HEK293 (cell line): ENCODE measurements around the gene CPT1C.

Experiments used
- ELK4 ChIP-seq: IDR thresholded peaks from 2 replicates; pipeline ENCODE4 v1.6.1; 2011; ENCODE audit warnings: mild to moderate bottlenecking, low read depth, low read length, borderline replicate concordance
- FEZF1 ChIP-seq: fragments of 450-650 bp; formaldehyde crosslinking; IDR thresholded peaks from 2 replicates; pipeline ENCODE4 v1.5.1; 2016; ENCODE audit warnings: missing biosample characterization, missing genetic modification characterization
- KLF10 ChIP-seq: fragments of 450-650 bp; IDR thresholded peaks from 2 replicates; pipeline ENCODE4 v1.5.1; 2018; ENCODE audit warnings: missing biosample characterization, mild to moderate bottlenecking, missing genetic modification characterization
- KLF8 ChIP-seq: fragments of 450-650 bp; formaldehyde crosslinking; IDR thresholded peaks from 2 replicates; pipeline ENCODE4 v1.5.1; 2016; ENCODE audit warnings: missing biosample characterization, missing genetic modification characterization
- KLF9 ChIP-seq: fragments of 450-650 bp; formaldehyde crosslinking; IDR thresholded peaks from 2 replicates; pipeline ENCODE4 v1.5.1; 2016; ENCODE audit warnings: missing biosample characterization, missing genetic modification characterization, low read depth
- MEIS1 ChIP-seq: sonication (generic); formaldehyde crosslinking; IDR thresholded peaks from 2 replicates; pipeline ENCODE4 v1.8.1; 2022; ENCODE audit warnings: missing genetic modification reagents, mild to moderate bottlenecking, borderline replicate concordance
- MZF1 ChIP-seq: fragments of 450-650 bp; formaldehyde crosslinking; IDR thresholded peaks from 2 replicates; pipeline ENCODE4 v1.5.1; 2017; ENCODE audit warnings: missing biosample characterization, missing genetic modification characterization, borderline replicate concordance
- PRDM1 ChIP-seq: fragments of 450-650 bp; formaldehyde crosslinking; IDR thresholded peaks from 2 replicates; pipeline ENCODE4; 2016; ENCODE audit warnings: missing biosample characterization, missing genetic modification characterization
- RBAK ChIP-seq: fragments of 450-650 bp; formaldehyde crosslinking; IDR thresholded peaks from 2 replicates; pipeline ENCODE4 v1.5.1; 2016; ENCODE audit warnings: missing biosample characterization, missing genetic modification characterization
- SP7 ChIP-seq: fragments of 450-650 bp; formaldehyde crosslinking; IDR thresholded peaks from 2 replicates; pipeline ENCODE4 v1.5.1; 2016; ENCODE audit warnings: missing biosample characterization, missing genetic modification characterization
- TCF7L2 ChIP-seq: IDR thresholded peaks from 2 replicates; pipeline ENCODE4 v1.6.1; 2011; ENCODE audit warnings: low read depth, mild to moderate bottlenecking, inconsistent platforms, low read length, moderate library complexity, borderline replicate concordance
- YY1 ChIP-seq: fragments of 450-650 bp; formaldehyde crosslinking; IDR thresholded peaks from 2 replicates; pipeline ENCODE4 v1.5.1; 2018; ENCODE audit warnings: missing biosample characterization, missing genetic modification characterization
- ZBTB10 ChIP-seq: fragments of 450-650 bp; formaldehyde crosslinking; IDR thresholded peaks from 2 replicates; pipeline ENCODE4 v1.5.1; 2016; ENCODE audit warnings: missing biosample characterization, missing genetic modification characterization
- ZFP41 ChIP-seq: fragments of 450-650 bp; formaldehyde crosslinking; IDR thresholded peaks from 2 replicates; pipeline ENCODE4 v1.5.1; 2016; ENCODE audit warnings: missing biosample characterization, missing genetic modification characterization, borderline replicate concordance
- ZNF121 ChIP-seq: fragments of 450-650 bp; formaldehyde crosslinking; IDR thresholded peaks from 2 replicates; pipeline ENCODE4 v1.5.1; 2016; ENCODE audit warnings: missing biosample characterization, missing genetic modification characterization
- ZNF132 ChIP-seq: fragments of 450-650 bp; formaldehyde crosslinking; IDR thresholded peaks from 2 replicates; pipeline ENCODE4 v1.5.1; 2017; ENCODE audit warnings: missing biosample characterization, missing genetic modification characterization, borderline replicate concordance
- ZNF174 ChIP-seq: fragments of 450-650 bp; formaldehyde crosslinking; IDR thresholded peaks from 2 replicates; pipeline ENCODE4 v1.5.0; 2017; ENCODE audit warnings: missing biosample characterization, mild to moderate bottlenecking, missing genetic modification characterization
- ZNF184 ChIP-seq: fragments of 450-650 bp; IDR thresholded peaks from 2 replicates; pipeline ENCODE4 v1.5.1; 2018; ENCODE audit warnings: missing biosample characterization, mild to moderate bottlenecking, missing genetic modification characterization
- ZNF223 ChIP-seq: fragments of 450-650 bp; formaldehyde crosslinking; IDR thresholded peaks from 2 replicates; pipeline ENCODE4 v1.5.1; 2016; ENCODE audit warnings: missing biosample characterization, missing genetic modification characterization
- ZNF311 ChIP-seq: fragments of 450-650 bp; formaldehyde crosslinking; IDR thresholded peaks from 2 replicates; pipeline ENCODE4 v1.5.1; 2017; ENCODE audit warnings: missing biosample characterization, missing genetic modification characterization, borderline replicate concordance
- ZNF324 ChIP-seq: fragments of 450-650 bp; formaldehyde crosslinking; IDR thresholded peaks from 2 replicates; pipeline ENCODE4 v1.5.1; 2016; ENCODE audit warnings: missing biosample characterization, missing genetic modification characterization
- ZNF366 ChIP-seq: fragments of 450-650 bp; formaldehyde crosslinking; conservative IDR thresholded peaks from 2 replicates; pipeline ENCODE4 v1.5.1; 2016; ENCODE audit warnings: missing biosample characterization, missing genetic modification characterization
- ZNF473 ChIP-seq: fragments of 450-650 bp; formaldehyde crosslinking; IDR thresholded peaks from 2 replicates; pipeline ENCODE4 v1.5.1; 2017; ENCODE audit warnings: missing biosample characterization, missing genetic modification characterization
- ZNF514 ChIP-seq: fragments of 450-650 bp; formaldehyde crosslinking; IDR thresholded peaks from 2 replicates; pipeline ENCODE4 v1.5.1; 2016; ENCODE audit warnings: missing biosample characterization, missing genetic modification characterization
- ZNF561 ChIP-seq: fragments of 450-650 bp; IDR thresholded peaks from 2 replicates; pipeline ENCODE4 v1.5.1; 2018; ENCODE audit warnings: missing biosample characterization, missing genetic modification characterization, borderline replicate concordance
- ZNF624 ChIP-seq: fragments of 450-650 bp; formaldehyde crosslinking; IDR thresholded peaks from 2 replicates; pipeline ENCODE4 v1.5.1; 2017; ENCODE audit warnings: missing biosample characterization, missing genetic modification characterization
- ZNF629 ChIP-seq: fragments of 450-650 bp; formaldehyde crosslinking; IDR thresholded peaks from 2 replicates; pipeline ENCODE4 v1.5.1; 2017; ENCODE audit warnings: missing biosample characterization, missing genetic modification characterization
- ZNF670 ChIP-seq: fragments of 450-650 bp; formaldehyde crosslinking; IDR thresholded peaks from 2 replicates; pipeline ENCODE4 v1.5.1; 2016; ENCODE audit warnings: missing biosample characterization, missing genetic modification characterization, low read depth
- ZNF776 ChIP-seq: fragments of 450-650 bp; formaldehyde crosslinking; IDR thresholded peaks from 2 replicates; pipeline ENCODE4 v1.5.0; 2017; ENCODE audit warnings: missing biosample characterization, missing genetic modification characterization, borderline replicate concordance
- ZNF777 ChIP-seq: fragments of 450-650 bp; formaldehyde crosslinking; IDR thresholded peaks from 2 replicates; pipeline ENCODE4 v1.5.1; 2017; ENCODE audit warnings: missing biosample characterization, missing genetic modification characterization, borderline replicate concordance
- ZNF785 ChIP-seq: fragments of 450-650 bp; formaldehyde crosslinking; IDR thresholded peaks from 2 replicates; pipeline ENCODE4 v1.5.1; 2016; ENCODE audit warnings: missing biosample characterization, missing genetic modification characterization
- ZNF837 ChIP-seq: fragments of 450-650 bp; formaldehyde crosslinking; IDR thresholded peaks from 2 replicates; pipeline ENCODE4 v1.5.1; 2016; ENCODE audit warnings: missing biosample characterization, missing genetic modification characterization
- ZSCAN16 ChIP-seq: fragments of 450-650 bp; formaldehyde crosslinking; IDR thresholded peaks from 2 replicates; pipeline ENCODE4 v1.5.1; 2016; ENCODE audit warnings: missing biosample characterization, missing genetic modification characterization
- TF ChIP-seq, protein P1 (sequence below): fragments of 450-650 bp; formaldehyde crosslinking; IDR thresholded peaks from 2 replicates; pipeline ENCODE4 v1.5.1; 2017; ENCODE audit warnings: missing biosample characterization, mild to moderate bottlenecking, missing genetic modification characterization, moderate library complexity
- TF ChIP-seq, protein P2 (sequence below): fragments of 450-650 bp; formaldehyde crosslinking; IDR thresholded peaks from 2 replicates; pipeline ENCODE4 v1.5.1; 2017; ENCODE audit warnings: missing biosample characterization, missing genetic modification characterization

Gene CPT1C

GRCh38 chr19:49677231-49677900, 13.6 kb upstream of the CPT1C start, which contains the start of gene PRMT1 (continued):
- TF ChIP-seq ZNF837 (tag by site-specific recombination): no peak
- TF ChIP-seq ZNF514: no peak
- 0 out of 2 replicates have a peak, but pooled peaks have one; percentile 31 for TF ChIP-seq ZNF561 (tag by site-specific recombination)
- no peak for TF ChIP-seq MEIS1
- TF ChIP-seq YY1 (tag by site-specific recombination): peak; percentile 93; the same call in 1 of the 2 replicates
- peak; percentile 99 for TF ChIP-seq KLF10 (tag by site-specific recombination)
- peak; percentile 79 for TF ChIP-seq ZNF324 (tag by site-specific recombination)
- no peak for TF ChIP-seq ZFP41 (tag by site-specific recombination)
- TF ChIP-seq, protein P1, sequence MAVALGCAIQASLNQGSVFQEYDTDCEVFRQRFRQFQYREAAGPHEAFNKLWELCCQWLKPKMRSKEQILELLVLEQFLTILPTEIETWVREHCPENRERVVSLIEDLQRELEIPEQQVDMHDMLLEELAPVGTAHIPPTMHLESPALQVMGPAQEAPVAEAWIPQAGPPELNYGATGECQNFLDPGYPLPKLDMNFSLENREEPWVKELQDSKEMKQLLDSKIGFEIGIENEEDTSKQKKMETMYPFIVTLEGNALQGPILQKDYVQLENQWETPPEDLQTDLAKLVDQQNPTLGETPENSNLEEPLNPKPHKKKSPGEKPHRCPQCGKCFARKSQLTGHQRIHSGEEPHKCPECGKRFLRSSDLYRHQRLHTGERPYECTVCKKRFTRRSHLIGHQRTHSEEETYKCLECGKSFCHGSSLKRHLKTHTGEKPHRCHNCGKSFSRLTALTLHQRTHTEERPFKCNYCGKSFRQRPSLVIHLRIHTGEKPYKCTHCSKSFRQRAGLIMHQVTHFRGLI (tag by site-specific recombination): no peak; the same call in 1 of the 2 replicates
- TF ChIP-seq ZSCAN16 (tag by site-specific recombination): 0 out of 2 replicates have a peak, but pooled peaks have one; percentile 25
- TF ChIP-seq MZF1: no peak
- peak; percentile 98 for TF ChIP-seq ZBTB10 (tag by site-specific recombination)
- TF ChIP-seq ZNF776: no peak
- TF ChIP-seq ZNF366 (tag by site-specific recombination): no peak
- no peak for TF ChIP-seq TCF7L2
- TF ChIP-seq ZNF184 (tag by site-specific recombination): no peak
- 0 out of 2 replicates have a peak, but pooled peaks have one; percentile 19 for TF ChIP-seq FEZF1 (tag by site-specific recombination)
- TF ChIP-seq KLF9 (tag by site-specific recombination): peak; percentile 99
- peak; percentile 79 for TF ChIP-seq KLF8 (tag by site-specific recombination)
- TF ChIP-seq ZNF473 (tag by site-specific recombination): no peak
- peak; percentile 64; the same call in 1 of the 2 replicates for TF ChIP-seq ZNF777 (tag by site-specific recombination)
- peak; percentile 65; the same call in 1 of the 2 replicates for TF ChIP-seq ZNF785
- TF ChIP-seq ZNF121 (tag by site-specific recombination): no peak
- TF ChIP-seq ELK4: no peak
- no peak for TF ChIP-seq ZNF132 (tag by site-specific recombination)
- TF ChIP-seq, protein P2, sequence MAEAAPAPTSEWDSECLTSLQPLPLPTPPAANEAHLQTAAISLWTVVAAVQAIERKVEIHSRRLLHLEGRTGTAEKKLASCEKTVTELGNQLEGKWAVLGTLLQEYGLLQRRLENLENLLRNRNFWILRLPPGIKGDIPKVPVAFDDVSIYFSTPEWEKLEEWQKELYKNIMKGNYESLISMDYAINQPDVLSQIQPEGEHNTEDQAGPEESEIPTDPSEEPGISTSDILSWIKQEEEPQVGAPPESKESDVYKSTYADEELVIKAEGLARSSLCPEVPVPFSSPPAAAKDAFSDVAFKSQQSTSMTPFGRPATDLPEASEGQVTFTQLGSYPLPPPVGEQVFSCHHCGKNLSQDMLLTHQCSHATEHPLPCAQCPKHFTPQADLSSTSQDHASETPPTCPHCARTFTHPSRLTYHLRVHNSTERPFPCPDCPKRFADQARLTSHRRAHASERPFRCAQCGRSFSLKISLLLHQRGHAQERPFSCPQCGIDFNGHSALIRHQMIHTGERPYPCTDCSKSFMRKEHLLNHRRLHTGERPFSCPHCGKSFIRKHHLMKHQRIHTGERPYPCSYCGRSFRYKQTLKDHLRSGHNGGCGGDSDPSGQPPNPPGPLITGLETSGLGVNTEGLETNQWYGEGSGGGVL: peak; percentile 77
- TF ChIP-seq PRDM1 (tag by site-specific recombination): no peak
- no peak for TF ChIP-seq RBAK (tag by site-specific recombination)
- TF ChIP-seq ZNF223 (tag by site-specific recombination): no peak
- TF ChIP-seq ZNF629 (tag by site-specific recombination): no peak
- no peak for TF ChIP-seq ZNF624 (tag by site-specific recombination)
- peak; percentile 71 for TF ChIP-seq SP7 (tag by site-specific recombination)
- TF ChIP-seq ZNF174 (tag by site-specific recombination): no peak
- TF ChIP-seq ZNF311 (tag by site-specific recombination): no peak
- TF ChIP-seq ZNF670 (tag by site-specific recombination): no peak
